SK-N-MC (cell line): Measurements from ENCODE around the gene IL36A.

Experiments
- EZH2 ChIP-seq: fragments of 200-600 bp; sonication (generic); IDR thresholded peaks from one replicate; pipeline ENCODE4 v1.6.1; 2017; ENCODE audit warnings: antibody characterized with exemption
- FOXP2 ChIP-seq: optimal IDR thresholded peaks from 2 replicates; pipeline ENCODE3; 2011; ENCODE audit warnings: mild to moderate bottlenecking, moderate library complexity; ENCODE audit not compliant: insufficient read depth; ENCODE audit errors: extremely low read length, control extremely low read depth
- POLR2AphosphoS5 ChIP-seq: IDR thresholded peaks from 2 replicates; pipeline ENCODE4 v1.6.1; 2012; ENCODE audit warnings: mild to moderate bottlenecking, low read depth, low read length, borderline replicate concordance

GRCh38 chr2:112977559-112978056, 27.7 kb upstream of the IL36A start, which contains the start of gene IL36G:
- TF ChIP-seq POLR2AphosphoS5 (no peak), EZH2 (no peak), FOXP2 (no peak)
